ENCODE measurements around the gene TGFB1I1. TPM values are rescaled to one million over a fixed set of nuclear protein-coding genes. Genes with fewer than 3 reads are reported as not detected.

TGFB1I1 gene
- total RNA-seq, 1 experiment from 2014 or later = 4.3 TPM

DNA sequence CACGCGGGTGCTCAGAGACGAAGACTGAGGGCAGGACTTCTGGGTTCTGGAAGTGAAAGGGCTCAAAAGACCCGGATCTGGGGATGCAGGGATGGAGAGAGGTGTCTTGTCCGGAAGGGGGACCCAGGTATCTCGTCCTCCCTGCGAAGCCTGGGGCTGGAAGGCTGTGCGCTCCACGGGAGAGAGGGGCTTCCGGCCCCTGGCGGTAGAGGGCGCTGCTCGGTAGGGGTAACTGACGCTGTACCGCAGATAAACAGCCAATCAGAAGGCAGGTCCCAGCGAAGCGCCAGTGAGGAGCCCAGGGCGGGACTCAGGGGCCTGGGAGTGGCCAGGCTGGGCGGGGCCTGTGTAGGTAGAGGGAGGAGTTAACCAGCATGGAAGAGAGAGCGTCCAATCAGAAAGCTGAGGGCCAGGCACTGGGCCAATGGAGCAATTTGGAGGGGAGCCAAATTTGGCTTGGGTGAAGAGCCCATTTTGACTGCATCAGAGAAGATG lies 804 bp downstream of the TGFB1I1 start:
- Mint-ChIP-seq H3K4me3 (peak overlapping the region; percentile 82), H3K9me3 (0 out of 2 replicates have a peak, but pooled peaks cover 5% of the 10 kb centered on the region), H3K4me1 (peaks cover 11% of the 10 kb centered on the region), H3K27ac (no peak overlapping the region), H3K27me3 (ENCODE audit: low read depth) (peaks cover 65% of the 10 kb centered on the region), H3K36me3 (no peaks in the 10 kb centered on the region)
- ATAC-seq (peak; percentile 58), DNase-seq (ENCODE audit: low spot score) (peak; percentile 93)
- POLR2A ChIA-PET = interaction anchor here (1.0 kb wide), 1 partner anchor 240 kb away, joined by 3 read pairs; a partner anchor contains a TSS
- CTCF ChIA-PET = interaction anchor here (0.6 to 13.1 kb wide), 13 partner anchors 9 to 475 kb away, joined by 3 to 221 read pairs (median 4); partner anchors contain the start of genes ARMC5, SLC5A2 and ZNF267
- TF ChIP-seq ZNF396 (CRISPR knock-in tag; IDR thresholded peaks at IDR 0.05; ENCODE audit: borderline replicate concordance) = no peak
- no peak for TF ChIP-seq ZNF416 (CRISPR knock-in tag; IDR thresholded peaks at IDR 0.05)
- TF ChIP-seq, protein P1, sequence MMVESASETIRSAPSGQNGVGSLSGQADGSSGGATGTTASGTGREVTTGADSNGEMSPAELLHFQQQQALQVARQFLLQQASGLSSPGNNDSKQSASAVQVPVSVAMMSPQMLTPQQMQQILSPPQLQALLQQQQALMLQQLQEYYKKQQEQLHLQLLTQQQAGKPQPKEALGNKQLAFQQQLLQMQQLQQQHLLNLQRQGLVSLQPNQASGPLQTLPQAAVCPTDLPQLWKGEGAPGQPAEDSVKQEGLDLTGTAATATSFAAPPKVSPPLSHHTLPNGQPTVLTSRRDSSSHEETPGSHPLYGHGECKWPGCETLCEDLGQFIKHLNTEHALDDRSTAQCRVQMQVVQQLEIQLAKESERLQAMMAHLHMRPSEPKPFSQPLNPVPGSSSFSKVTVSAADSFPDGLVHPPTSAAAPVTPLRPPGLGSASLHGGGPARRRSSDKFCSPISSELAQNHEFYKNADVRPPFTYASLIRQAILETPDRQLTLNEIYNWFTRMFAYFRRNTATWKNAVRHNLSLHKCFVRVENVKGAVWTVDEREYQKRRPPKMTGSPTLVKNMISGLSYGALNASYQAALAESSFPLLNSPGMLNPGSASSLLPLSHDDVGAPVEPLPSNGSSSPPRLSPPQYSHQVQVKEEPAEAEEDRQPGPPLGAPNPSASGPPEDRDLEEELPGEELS (CRISPR knock-in tag; IDR thresholded peaks at IDR 0.05) = no peak
- no peak for TF ChIP-seq MYBL2 (CRISPR knock-in tag; IDR thresholded peaks at IDR 0.05)
- peak; percentile 71; the same call in 1 of the 2 replicates for TF ChIP-seq EMX1 (CRISPR knock-in tag; IDR thresholded peaks at IDR 0.05)
- no peak for TF ChIP-seq TEAD1 (CRISPR knock-in tag; IDR thresholded peaks at IDR 0.05)
- TF ChIP-seq, protein P2, sequence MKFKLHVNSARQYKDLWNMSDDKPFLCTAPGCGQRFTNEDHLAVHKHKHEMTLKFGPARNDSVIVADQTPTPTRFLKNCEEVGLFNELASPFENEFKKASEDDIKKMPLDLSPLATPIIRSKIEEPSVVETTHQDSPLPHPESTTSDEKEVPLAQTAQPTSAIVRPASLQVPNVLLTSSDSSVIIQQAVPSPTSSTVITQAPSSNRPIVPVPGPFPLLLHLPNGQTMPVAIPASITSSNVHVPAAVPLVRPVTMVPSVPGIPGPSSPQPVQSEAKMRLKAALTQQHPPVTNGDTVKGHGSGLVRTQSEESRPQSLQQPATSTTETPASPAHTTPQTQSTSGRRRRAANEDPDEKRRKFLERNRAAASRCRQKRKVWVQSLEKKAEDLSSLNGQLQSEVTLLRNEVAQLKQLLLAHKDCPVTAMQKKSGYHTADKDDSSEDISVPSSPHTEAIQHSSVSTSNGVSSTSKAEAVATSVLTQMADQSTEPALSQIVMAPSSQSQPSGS (CRISPR knock-in tag; IDR thresholded peaks at IDR 0.05; ENCODE audit: borderline replicate concordance, low read depth) = no peak
- TF ChIP-seq NR1H2 (CRISPR knock-in tag; IDR thresholded peaks at IDR 0.05) = no peak
- TF ChIP-seq RORB (CRISPR knock-in tag; IDR thresholded peaks at IDR 0.05) = no peak
- no peak for TF ChIP-seq ELF4 (CRISPR knock-in tag; IDR thresholded peaks at IDR 0.05; ENCODE audit: low read depth)
- no peak for TF ChIP-seq TEAD4 (CRISPR knock-in tag; IDR thresholded peaks at IDR 0.05)
- TF ChIP-seq, protein P3, sequence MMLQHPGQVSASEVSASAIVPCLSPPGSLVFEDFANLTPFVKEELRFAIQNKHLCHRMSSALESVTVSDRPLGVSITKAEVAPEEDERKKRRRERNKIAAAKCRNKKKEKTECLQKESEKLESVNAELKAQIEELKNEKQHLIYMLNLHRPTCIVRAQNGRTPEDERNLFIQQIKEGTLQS (CRISPR knock-in tag; conservative IDR thresholded peaks at IDR 0.05) = no peak
- TF ChIP-seq SMAD4 (CRISPR knock-in tag; IDR thresholded peaks at IDR 0.05) = no peak
- TF ChIP-seq, protein P4, sequence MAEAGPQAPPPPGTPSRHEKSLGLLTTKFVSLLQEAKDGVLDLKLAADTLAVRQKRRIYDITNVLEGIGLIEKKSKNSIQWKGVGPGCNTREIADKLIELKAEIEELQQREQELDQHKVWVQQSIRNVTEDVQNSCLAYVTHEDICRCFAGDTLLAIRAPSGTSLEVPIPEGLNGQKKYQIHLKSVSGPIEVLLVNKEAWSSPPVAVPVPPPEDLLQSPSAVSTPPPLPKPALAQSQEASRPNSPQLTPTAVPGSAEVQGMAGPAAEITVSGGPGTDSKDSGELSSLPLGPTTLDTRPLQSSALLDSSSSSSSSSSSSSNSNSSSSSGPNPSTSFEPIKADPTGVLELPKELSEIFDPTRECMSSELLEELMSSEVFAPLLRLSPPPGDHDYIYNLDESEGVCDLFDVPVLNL (CRISPR knock-in tag; IDR thresholded peaks at IDR 0.05; ENCODE audit: borderline replicate concordance, low read depth) = no peak
- no peak for TF ChIP-seq ZNF263 (CRISPR knock-in tag; IDR thresholded peaks at IDR 0.05; ENCODE audit: low read depth)
- TF ChIP-seq, protein P5, sequence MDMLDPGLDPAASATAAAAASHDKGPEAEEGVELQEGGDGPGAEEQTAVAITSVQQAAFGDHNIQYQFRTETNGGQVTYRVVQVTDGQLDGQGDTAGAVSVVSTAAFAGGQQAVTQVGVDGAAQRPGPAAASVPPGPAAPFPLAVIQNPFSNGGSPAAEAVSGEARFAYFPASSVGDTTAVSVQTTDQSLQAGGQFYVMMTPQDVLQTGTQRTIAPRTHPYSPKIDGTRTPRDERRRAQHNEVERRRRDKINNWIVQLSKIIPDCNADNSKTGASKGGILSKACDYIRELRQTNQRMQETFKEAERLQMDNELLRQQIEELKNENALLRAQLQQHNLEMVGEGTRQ (CRISPR knock-in tag; IDR thresholded peaks at IDR 0.05) = no peak
- TF ChIP-seq, protein P6, sequence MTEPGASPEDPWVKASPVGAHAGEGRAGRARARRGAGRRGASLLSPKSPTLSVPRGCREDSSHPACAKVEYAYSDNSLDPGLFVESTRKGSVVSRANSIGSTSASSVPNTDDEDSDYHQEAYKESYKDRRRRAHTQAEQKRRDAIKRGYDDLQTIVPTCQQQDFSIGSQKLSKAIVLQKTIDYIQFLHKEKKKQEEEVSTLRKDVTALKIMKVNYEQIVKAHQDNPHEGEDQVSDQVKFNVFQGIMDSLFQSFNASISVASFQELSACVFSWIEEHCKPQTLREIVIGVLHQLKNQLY (CRISPR knock-in tag; IDR thresholded peaks at IDR 0.05) = no peak
- TF ChIP-seq, protein P7, sequence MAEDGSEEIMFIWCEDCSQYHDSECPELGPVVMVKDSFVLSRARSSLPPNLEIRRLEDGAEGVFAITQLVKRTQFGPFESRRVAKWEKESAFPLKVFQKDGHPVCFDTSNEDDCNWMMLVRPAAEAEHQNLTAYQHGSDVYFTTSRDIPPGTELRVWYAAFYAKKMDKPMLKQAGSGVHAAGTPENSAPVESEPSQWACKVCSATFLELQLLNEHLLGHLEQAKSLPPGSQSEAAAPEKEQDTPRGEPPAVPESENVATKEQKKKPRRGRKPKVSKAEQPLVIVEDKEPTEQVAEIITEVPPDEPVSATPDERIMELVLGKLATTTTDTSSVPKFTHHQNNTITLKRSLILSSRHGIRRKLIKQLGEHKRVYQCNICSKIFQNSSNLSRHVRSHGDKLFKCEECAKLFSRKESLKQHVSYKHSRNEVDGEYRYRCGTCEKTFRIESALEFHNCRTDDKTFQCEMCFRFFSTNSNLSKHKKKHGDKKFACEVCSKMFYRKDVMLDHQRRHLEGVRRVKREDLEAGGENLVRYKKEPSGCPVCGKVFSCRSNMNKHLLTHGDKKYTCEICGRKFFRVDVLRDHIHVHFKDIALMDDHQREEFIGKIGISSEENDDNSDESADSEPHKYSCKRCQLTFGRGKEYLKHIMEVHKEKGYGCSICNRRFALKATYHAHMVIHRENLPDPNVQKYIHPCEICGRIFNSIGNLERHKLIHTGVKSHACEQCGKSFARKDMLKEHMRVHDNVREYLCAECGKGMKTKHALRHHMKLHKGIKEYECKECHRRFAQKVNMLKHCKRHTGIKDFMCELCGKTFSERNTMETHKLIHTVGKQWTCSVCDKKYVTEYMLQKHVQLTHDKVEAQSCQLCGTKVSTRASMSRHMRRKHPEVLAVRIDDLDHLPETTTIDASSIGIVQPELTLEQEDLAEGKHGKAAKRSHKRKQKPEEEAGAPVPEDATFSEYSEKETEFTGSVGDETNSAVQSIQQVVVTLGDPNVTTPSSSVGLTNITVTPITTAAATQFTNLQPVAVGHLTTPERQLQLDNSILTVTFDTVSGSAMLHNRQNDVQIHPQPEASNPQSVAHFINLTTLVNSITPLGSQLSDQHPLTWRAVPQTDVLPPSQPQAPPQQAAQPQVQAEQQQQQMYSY (CRISPR knock-in tag; IDR thresholded peaks at IDR 0.05) = no peak
- no peak for TF ChIP-seq MXD4 (CRISPR knock-in tag; IDR thresholded peaks at IDR 0.05; ENCODE audit: borderline replicate concordance)
- TF ChIP-seq TP53 (CRISPR knock-in tag; IDR thresholded peaks at IDR 0.05) = no peak
- TF ChIP-seq, protein P8, sequence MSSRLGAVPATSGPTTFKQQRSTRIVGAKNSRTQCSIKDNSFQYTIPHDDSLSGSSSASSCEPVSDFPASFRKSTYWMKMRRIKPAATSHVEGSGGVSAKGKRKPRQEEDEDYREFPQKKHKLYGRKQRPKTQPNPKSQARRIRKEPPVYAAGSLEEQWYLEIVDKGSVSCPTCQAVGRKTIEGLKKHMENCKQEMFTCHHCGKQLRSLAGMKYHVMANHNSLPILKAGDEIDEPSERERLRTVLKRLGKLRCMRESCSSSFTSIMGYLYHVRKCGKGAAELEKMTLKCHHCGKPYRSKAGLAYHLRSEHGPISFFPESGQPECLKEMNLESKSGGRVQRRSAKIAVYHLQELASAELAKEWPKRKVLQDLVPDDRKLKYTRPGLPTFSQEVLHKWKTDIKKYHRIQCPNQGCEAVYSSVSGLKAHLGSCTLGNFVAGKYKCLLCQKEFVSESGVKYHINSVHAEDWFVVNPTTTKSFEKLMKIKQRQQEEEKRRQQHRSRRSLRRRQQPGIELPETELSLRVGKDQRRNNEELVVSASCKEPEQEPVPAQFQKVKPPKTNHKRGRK (CRISPR knock-in tag; IDR thresholded peaks at IDR 0.05; ENCODE audit: borderline replicate concordance) = no peak
- peak; percentile 52; the same call in 1 of the 2 replicates for TF ChIP-seq SP1 (CRISPR knock-in tag; conservative IDR thresholded peaks at IDR 0.05)
- peak; percentile 69 for TF ChIP-seq NFYB (CRISPR knock-in tag; conservative IDR thresholded peaks at IDR 0.05; ENCODE audit: low read depth)
- no peak for TF ChIP-seq RELA (CRISPR knock-in tag; IDR thresholded peaks at IDR 0.05; ENCODE audit: borderline replicate concordance)
- TF ChIP-seq FOXK1 (CRISPR knock-in tag; IDR thresholded peaks at IDR 0.05) = no peak

All from WTC11 (cell line).